GM20000 (cell line): Measurements from ENCODE around the gene TPPP.
"Not testable (repeated sequence)": the region's sequence is repeated elsewhere in the genome, so short reads cannot be mapped to it uniquely, and the experiment has no call there.

Experiments
- DNase-seq: peaks from one replicate; pipeline ENCODE4 v3.0.0; 2012; ENCODE audit warnings: low spot score
- TF ChIP-seq, protein P1 (sequence below): IDR thresholded peaks from 2 replicates; pipeline ENCODE4 v1.5.1; 2012; ENCODE audit warnings: mild to moderate bottlenecking, control low read depth; ENCODE audit errors: extremely low read depth, missing control alignments

The TPPP gene

DNA sequence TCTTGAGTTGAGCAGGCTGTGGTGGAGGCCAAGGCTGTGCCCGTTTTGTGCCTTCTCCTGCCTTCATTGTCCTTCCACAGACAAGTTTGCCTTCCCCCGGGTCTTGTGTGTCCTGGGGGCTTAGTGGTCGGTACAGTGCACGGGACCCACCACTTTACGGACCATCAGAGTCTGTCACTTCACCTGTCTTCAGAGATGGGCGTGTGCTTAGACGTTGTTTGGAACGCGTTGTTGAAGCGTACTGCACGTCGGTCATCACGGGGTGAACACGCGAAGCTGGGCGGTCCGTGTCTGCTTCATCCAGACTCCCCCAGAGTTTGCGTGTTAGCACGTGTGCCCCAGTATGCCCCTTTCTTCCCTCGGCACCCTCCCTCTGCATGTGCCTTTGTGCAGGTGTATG, 56.2 kb downstream of the TPPP start:
- TF ChIP-seq, protein P1, sequence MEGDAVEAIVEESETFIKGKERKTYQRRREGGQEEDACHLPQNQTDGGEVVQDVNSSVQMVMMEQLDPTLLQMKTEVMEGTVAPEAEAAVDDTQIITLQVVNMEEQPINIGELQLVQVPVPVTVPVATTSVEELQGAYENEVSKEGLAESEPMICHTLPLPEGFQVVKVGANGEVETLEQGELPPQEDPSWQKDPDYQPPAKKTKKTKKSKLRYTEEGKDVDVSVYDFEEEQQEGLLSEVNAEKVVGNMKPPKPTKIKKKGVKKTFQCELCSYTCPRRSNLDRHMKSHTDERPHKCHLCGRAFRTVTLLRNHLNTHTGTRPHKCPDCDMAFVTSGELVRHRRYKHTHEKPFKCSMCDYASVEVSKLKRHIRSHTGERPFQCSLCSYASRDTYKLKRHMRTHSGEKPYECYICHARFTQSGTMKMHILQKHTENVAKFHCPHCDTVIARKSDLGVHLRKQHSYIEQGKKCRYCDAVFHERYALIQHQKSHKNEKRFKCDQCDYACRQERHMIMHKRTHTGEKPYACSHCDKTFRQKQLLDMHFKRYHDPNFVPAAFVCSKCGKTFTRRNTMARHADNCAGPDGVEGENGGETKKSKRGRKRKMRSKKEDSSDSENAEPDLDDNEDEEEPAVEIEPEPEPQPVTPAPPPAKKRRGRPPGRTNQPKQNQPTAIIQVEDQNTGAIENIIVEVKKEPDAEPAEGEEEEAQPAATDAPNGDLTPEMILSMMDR, result no peak
- DNase-seq, result no peak

DNA sequence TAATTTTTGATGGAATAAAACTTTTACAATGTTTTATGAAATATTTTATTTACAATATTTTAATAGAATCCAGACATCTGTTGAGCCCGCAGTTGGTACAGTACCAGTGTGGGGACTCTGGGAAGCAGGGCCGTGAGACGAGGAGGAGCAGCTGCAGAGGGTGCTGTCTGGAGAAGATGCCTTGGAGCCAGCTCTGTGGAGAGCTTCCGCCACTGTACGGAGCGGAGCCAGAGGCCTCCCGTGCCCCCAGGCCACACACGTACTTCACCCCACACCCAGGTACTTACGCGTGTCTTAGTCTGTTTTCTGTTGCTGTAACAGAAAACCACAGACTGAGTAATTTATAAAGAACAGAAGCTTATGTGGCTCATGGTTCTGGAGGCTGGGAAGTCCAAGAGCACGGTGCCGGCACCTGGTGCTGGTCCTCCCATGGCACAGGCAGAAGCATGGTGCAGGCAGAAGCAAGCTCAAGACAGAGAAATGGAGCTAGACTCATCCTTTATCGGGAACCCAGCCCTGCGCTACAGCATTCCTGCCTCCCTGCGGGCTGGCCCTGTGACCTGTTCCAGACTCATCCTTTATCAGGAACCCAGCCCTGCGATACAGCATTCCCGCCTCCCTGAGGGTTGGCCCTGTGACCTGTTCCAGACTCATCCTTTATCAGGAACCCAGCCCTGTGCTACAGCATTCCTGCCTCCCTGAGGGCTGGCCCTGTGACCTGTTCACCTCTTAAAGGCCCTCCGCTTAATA, 57.7 kb downstream of the TPPP start:
- TF ChIP-seq, protein P1, result no peak
- DNase-seq, result no peak

DNA sequence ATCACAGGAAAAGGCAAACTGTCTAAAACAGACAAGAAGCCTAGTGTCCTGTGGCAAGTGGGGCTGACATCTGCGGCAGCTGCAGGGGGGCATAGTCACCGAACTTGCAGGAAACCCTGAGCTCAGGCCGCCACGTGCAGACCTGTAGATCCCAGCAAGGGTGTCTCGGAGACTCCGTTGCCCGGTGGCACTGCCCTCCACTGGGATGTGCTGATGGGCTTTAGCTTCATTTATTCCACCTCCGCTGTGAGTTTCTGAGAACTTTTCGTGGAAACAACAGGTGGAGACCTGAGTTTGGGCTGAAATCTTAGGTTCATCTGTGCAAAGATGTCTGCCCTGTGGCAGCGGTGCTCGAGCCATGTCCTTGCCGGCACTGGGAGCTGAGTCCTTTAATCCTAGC, 59.0 kb downstream of the TPPP start:
- TF ChIP-seq, protein P1, result no peak
- no peak for DNase-seq

DNA sequence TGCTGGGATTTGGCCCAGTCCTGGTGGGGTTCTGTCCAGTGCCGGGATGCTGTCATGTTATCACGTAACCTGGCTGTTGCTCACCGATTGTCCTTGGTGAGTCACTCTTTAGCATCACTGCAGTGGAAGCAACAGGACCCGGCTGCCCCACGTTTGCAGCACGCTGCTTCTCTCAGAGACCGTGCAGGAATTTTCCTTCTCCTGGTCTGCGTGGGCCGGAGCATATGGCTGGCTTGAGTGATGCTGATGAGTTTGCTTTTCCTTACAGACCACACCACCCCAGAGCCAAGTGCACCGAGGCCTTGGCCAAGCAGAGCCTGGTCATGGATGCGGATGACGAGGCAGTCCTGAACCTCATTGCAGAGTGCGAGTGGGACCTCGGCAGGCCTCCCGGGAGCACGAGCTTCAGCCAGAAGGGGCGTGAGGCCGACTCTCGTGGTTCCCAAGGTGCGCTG, 59.6 kb downstream of the TPPP start:
- no peak for DNase-seq
- TF ChIP-seq, protein P1, result no peak

DNA sequence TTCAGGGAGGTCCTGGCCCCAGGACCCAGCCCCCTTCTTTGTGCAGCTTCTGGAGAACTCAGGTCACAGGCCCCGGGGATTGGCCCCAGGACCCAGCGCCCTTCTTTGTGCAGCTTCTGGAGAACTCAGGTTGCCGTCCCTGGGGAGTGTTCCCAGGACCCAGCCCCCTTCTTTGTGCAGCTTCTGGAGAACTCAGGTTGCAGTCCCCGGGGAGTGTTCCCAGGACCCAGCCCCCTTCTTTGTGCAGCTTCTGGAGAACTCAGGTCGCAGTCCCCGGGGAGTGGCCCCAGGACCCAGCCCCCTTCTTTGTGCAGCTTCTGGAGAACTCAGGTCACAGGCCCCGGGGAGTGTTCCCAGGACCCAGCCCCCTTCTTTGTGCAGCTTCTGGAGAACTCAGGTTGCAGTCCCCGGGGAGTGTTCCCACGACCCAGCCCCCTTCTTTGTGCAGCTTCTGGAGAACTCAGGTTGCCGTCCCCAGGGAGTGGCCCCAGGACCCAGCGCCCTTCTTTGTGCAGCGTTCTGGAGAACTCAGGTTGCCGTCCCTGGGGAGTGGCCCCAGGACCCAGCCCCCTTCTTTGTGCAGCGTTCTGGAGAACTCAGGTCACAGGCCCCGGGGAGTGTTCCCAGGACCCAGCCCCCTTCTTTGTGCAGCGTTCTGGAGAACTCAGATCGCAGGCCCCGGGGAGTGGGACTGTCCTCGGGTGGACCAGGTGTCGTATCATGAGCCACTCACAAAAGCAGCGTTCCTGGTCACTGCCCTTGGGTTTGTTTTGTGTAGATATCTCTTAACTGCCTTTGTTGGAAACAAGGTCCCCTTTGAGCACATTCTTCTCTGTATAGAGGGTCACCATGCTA, 64.6 kb downstream of the TPPP start:
- DNase-seq, result not testable (repeated sequence)

DNA sequence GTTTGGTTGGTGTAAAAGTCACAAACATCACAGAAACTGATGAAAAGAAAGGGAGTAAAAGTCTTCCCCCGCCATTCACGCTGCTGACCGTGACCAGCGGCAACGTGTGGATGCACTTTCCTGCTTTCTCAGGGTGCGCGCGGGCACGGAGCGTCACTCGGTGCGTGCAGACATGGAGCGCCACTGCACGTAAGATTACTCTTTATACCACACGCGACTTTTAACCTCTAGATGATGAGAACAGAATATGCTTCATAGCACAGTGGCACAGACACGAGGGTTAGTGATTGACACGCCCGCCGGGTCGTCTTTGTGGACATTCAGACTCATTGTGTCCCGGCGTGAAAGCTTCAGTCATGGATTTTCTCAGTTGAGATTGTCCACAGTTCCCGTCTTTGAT, 65.3 kb downstream of the TPPP start:
- DNase-seq, result no peak
- TF ChIP-seq, protein P1, result no peak

DNA sequence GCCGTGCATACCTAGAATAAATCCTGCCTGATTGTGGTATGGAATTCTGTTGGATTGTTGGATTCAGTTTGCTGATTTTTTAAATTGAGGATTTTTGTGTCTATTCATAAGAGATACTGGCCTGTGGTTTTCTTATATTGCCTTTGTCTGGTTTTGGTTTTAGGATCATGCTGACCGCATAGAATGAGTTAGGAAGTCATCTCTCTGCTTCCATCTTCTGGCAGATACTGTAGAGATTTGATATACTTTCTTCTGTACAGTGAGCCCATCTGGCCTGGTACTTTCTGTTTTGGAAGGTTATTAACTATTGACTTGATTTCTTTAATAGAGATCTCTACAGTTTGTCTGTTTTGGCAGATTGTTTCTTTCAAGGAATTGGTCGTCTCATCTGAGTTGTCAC, 66.3 kb downstream of the TPPP start:
- TF ChIP-seq, protein P1, result no peak
- no peak for DNase-seq
